HG02852 (cell line): ENCODE measurements around the gene MTARC1.

Source experiments
- ATAC-seq: cut with Tn5 transposase; IDR thresholded peaks from one replicate; pipeline ENCODE4 v1.9.1; 2021; ENCODE audit warnings: mild to moderate bottlenecking, moderate library complexity; ENCODE audit not compliant: unreplicated experiment

Gene MTARC1

GRCh38 chr1:220769205-220769604, 17.5 kb upstream of the MTARC1 start:
- ATAC-seq = no peak

GRCh38 chr1:220770245-220770913, 16.3 kb upstream of the MTARC1 start:
- ATAC-seq = peak; percentile 74

- ATAC-seq = no peak
Measured at GRCh38 chr1:220772846-220773245, 13.9 kb upstream of the MTARC1 start.

- ATAC-seq = no peak
Measured at GRCh38 chr1:220775240-220775853, 11.4 kb upstream of the MTARC1 start.

GRCh38 chr1:220776254-220776653, 10.5 kb upstream of the MTARC1 start:
- no peak for ATAC-seq

GRCh38 chr1:220776720-220777326, 9.9 kb upstream of the MTARC1 start:
- peak; percentile 87 for ATAC-seq

GRCh38 chr1:220783453-220783852, 3.3 kb upstream of the MTARC1 start:
- ATAC-seq = no peak

GRCh38 chr1:220784751-220785150, 2.0 kb upstream of the MTARC1 start:
- no peak for ATAC-seq

- ATAC-seq = no peak
Measured at GRCh38 chr1:220785166-220786056, 1.3 kb upstream of the MTARC1 start.

GRCh38 chr1:220786057-220786336, 716 bp upstream of the MTARC1 start:
- ATAC-seq = peak; percentile 8

- ATAC-seq = peak; percentile 33
Measured at GRCh38 chr1:220787069-220787619, 431 bp downstream of the MTARC1 start.

- ATAC-seq = no peak
Measured at GRCh38 chr1:220788900-220789299, 2.2 kb downstream of the MTARC1 start.

GRCh38 chr1:220789532-220790147, 2.9 kb downstream of the MTARC1 start:
- ATAC-seq = no peak

GRCh38 chr1:220791285-220791684, 4.6 kb downstream of the MTARC1 start:
- ATAC-seq = no peak

GRCh38 chr1:220791956-220792355, 5.2 kb downstream of the MTARC1 start:
- ATAC-seq = no peak

- ATAC-seq = no peak
Measured at GRCh38 chr1:220796530-220796929, 9.8 kb downstream of the MTARC1 start.

- no peak for ATAC-seq
Measured at GRCh38 chr1:220797044-220797443, 10.3 kb downstream of the MTARC1 start.

GRCh38 chr1:220797553-220797952, 10.8 kb downstream of the MTARC1 start:
- no peak for ATAC-seq

- no peak for ATAC-seq
Measured at GRCh38 chr1:220798338-220798737, 11.6 kb downstream of the MTARC1 start.

GRCh38 chr1:220800262-220800661, 13.5 kb downstream of the MTARC1 start:
- no peak for ATAC-seq
